Activated naive CD8-positive, alpha-beta T cell treated with anti-CD3 and anti-CD28 coated beads, Interleukin-2, amount 50 U/mL, for 24 hours (primary cell): ENCODE measurements around the gene CRYGS.

ENCODE experiments used
- ATAC-seq: fragments of 150-1000 bp; cut with Tn5 transposase; one replicate; pipeline ENCODE4 v1.10.0; 2021
- DNase-seq: peaks from one replicate; pipeline ENCODE4 v3.0.0; 2021
- H3K27ac Mint-ChIP-seq: one replicate; pipeline ENCODE4 v1.8.0; 2021; ENCODE audit warnings: mild to moderate bottlenecking, mixed read lengths
- H3K27me3 Mint-ChIP-seq: one replicate; pipeline ENCODE4 v1.8.0; 2021; ENCODE audit warnings: mixed read lengths
- H3K36me3 Mint-ChIP-seq: one replicate; pipeline ENCODE4 v1.8.0; 2021; ENCODE audit warnings: low read depth, mixed read lengths
- H3K4me1 Mint-ChIP-seq: one replicate; pipeline ENCODE4 v1.8.0; 2021; ENCODE audit warnings: mixed read lengths
- H3K4me3 Mint-ChIP-seq: one replicate; pipeline ENCODE4 v1.8.0; 2021; ENCODE audit warnings: mild to moderate bottlenecking, moderate library complexity, mixed read lengths
- H3K9me3 Mint-ChIP-seq: one replicate; pipeline ENCODE4 v1.8.0; 2021; ENCODE audit warnings: mixed read lengths

Gene CRYGS

DNA sequence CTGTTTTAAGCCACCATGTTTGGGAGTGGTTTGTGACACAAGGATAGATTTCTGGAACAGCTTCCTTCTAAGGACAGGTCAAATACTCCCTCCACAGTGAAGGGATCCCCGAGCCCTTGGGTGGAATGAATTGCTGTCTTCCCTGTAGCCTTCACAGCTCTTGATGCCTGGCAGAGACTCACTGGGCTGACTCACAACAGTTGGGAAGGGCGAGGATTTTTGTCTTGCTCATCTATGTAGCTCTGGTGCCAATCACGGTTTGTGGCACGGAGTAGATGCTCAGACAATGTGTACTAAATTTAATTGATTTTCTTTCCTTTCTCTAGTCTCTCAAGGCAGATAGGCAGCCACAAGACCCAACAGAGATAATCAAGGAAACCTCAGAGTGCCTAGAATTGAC, 27.0 kb downstream of the CRYGS start:
- Mint-ChIP-seq H3K9me3 (peaks cover 11% of the 10 kb centered on the region), H3K4me1 (peaks cover 94% of the 10 kb centered on the region), H3K4me3 (no peak overlapping the region), H3K27ac (no peak overlapping the region), H3K27me3 (peaks cover 3% of the 10 kb centered on the region), H3K36me3 (peaks cover 3% of the 10 kb centered on the region)
- no peak for ATAC-seq
- DNase-seq: no peak

DNA sequence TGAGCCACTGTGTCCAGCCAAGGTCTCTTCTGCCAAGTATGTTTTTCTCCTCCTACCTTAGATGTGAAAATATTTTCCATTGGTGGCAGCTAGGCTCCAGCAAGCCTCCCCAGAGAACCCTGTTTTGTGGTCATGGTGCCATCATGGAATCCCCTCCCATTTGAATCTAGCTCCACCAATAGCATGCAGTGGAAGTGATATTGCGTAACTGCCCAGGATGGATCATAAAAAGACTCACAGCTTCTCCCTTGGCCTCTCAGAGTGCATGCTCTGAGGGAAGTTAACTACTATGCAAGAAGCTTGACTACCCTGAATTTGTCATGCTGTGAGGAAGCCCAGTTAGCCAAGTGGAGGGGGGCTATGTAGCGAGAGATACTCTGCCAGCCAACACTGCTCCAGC, 27.5 kb downstream of the CRYGS start:
- peaks cover 95% of the 10 kb centered on the region for H3K4me1 Mint-ChIP-seq
- no peak for DNase-seq
- H3K27ac Mint-ChIP-seq: no peak overlapping the region
- peaks cover 3% of the 10 kb centered on the region for H3K36me3 Mint-ChIP-seq
- H3K4me3 Mint-ChIP-seq: peak overlapping the region; percentile 35
- peaks cover 3% of the 10 kb centered on the region for H3K27me3 Mint-ChIP-seq
- ATAC-seq: no peak
- H3K9me3 Mint-ChIP-seq: peaks cover 11% of the 10 kb centered on the region

DNA sequence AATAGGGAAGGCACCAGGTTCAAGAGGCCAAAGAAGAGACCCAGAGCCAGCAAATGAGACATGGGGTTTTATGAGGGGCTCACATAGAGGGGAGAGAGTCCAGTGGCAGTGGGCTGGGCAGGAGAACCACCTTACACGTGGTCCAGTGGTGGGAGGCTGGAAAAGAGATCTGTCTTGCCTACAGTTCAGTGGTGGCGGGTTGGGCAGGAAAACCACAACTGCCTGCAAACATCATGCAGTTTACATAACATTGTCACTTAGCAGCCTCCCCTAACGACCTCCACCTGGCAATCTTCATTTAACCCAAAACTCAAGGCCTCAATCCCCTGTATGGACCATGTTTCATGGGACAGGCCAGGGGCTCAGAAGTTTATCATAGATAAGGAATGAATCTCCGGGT, 29.1 kb downstream of the CRYGS start:
- no peak for ATAC-seq
- H3K27ac Mint-ChIP-seq: peak overlapping the region; percentile 20
- no peak overlapping the region for H3K4me3 Mint-ChIP-seq
- H3K36me3 Mint-ChIP-seq: peaks cover 3% of the 10 kb centered on the region
- peaks cover 95% of the 10 kb centered on the region for H3K4me1 Mint-ChIP-seq
- no peak for DNase-seq
- H3K27me3 Mint-ChIP-seq: peaks cover 3% of the 10 kb centered on the region
- peaks cover 11% of the 10 kb centered on the region for H3K9me3 Mint-ChIP-seq

DNA sequence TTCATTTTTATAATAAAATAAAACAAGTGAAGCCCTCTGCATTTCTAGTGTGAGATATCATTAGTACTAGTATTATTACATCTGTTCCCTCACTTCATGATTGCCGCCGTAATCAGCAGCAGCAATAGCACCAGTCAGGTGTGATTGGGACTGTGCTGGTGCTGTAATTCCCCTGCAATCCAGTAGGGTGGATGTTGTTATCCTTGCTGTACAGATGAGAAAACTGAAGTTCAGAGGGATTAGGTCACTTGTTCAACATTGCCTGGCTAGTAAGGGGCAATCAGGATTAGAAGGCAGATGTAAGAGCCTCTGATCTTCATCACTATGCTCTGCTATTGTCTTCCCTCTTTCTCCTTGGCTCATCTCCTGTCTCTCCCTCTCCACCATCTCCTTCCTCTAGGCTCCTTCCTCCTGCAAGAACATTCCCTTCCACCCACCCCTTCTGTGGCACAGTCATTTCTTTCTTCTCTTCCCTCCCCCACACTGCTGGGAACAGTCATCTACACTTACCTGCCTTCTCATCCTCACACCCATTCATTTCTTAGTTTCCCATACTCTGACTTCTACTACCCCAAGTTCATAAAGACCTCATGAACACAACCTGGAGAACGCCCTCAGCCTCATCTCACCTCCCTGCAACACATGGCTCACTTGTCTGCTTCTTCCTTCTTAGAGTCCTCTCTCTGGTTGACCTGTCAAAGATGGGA, 29.7 kb downstream of the CRYGS start:
- Mint-ChIP-seq H3K9me3 (peaks cover 11% of the 10 kb centered on the region), H3K4me3 (no peak overlapping the region), H3K27ac (peak overlapping the region; percentile 20), H3K36me3 (peaks cover 3% of the 10 kb centered on the region), H3K4me1 (peaks cover 95% of the 10 kb centered on the region), H3K27me3 (peaks cover 3% of the 10 kb centered on the region)
- ATAC-seq: peak; percentile 12
- DNase-seq: no peak

DNA sequence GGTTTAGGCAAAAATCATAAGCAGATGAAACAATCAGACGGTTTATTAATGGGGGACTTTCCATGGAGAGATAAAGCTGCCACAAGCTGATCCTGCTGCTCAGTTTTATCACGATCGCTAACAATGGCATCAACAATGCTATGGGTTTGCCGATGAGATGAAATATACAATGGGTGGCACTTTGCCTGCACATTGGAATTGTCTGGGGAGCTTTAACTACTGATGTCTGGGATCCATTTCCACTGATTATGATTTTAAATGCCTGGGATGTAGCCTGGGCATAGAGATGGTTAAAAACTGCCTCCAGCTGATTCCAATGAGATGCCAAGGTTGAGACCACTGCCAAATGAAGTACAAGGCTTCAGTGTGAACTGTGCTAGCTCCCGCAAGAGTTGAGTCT, 30.8 kb downstream of the CRYGS start:
- Mint-ChIP-seq H3K4me3 (no peak overlapping the region), H3K27me3 (peaks cover 3% of the 10 kb centered on the region), H3K9me3 (peaks cover 11% of the 10 kb centered on the region), H3K27ac (no peak overlapping the region), H3K36me3 (peaks cover 3% of the 10 kb centered on the region), H3K4me1 (peaks cover 86% of the 10 kb centered on the region)
- ATAC-seq: no peak
- DNase-seq: no peak

DNA sequence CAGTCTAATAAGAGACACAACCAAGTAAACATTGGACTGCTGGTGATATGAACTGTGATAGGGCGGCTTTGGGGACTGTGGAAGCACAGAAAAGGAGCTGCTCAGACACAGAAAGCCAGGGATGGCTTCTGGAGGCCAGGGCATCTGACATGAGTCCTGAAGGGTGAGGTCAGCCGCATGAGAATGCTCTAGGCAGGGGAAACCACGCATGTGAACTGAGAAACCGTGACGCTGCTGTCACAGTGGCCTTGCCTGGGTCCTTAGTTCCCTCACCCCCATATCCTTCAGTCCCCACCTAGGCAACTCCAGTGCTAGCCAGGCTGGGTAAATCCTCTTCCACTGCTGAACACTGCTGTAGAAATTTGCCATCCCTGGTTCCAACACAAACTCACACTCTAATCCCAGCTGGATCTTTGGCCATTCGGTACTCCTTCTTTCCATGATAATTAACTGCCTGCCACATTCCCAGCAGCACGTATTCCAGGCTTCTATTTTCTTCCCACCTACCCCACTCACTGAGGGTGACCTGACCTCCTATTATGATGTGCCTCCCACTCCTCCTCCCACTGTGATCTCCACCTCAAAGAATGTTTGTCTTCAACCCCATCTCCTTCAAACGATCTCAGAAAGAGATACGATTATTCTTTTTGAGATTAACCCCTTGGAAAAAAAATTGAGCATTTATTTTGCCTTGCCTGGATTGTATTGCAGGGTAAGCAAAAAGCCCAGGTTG, 31.4 kb downstream of the CRYGS start:
- Mint-ChIP-seq H3K9me3 (peaks cover 11% of the 10 kb centered on the region), H3K27me3 (peaks cover 3% of the 10 kb centered on the region), H3K36me3 (peaks cover 3% of the 10 kb centered on the region), H3K27ac (no peak overlapping the region), H3K4me1 (peaks cover 84% of the 10 kb centered on the region), H3K4me3 (no peak overlapping the region)
- ATAC-seq: no peak
- DNase-seq: no peak

DNA sequence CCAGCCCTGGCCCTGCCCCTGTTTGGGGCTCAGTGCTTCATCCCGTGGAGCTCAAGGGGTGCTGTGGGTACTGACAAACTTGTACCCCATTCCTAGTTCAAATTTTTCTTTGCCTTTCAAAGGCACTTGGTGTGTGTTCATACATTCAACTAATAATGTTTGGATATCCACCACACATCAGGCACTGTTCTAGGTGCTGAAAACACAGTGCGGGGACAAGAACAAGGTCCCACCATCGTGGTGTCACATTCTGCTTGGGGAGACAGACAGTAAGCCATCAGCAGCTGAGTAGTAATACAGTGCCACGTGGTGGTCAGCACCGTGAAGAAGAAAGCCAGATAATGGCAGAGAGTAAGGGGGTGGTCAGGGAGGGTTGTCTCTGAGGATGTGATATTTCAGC, 32.5 kb downstream of the CRYGS start:
- peaks cover 80% of the 10 kb centered on the region for H3K4me1 Mint-ChIP-seq
- no peak for DNase-seq
- H3K36me3 Mint-ChIP-seq: peaks cover 2% of the 10 kb centered on the region
- H3K27me3 Mint-ChIP-seq: peaks cover 3% of the 10 kb centered on the region
- no peak overlapping the region for H3K4me3 Mint-ChIP-seq
- ATAC-seq: no peak
- H3K9me3 Mint-ChIP-seq: peaks cover 3% of the 10 kb centered on the region
- H3K27ac Mint-ChIP-seq: peak overlapping the region; percentile 58

DNA sequence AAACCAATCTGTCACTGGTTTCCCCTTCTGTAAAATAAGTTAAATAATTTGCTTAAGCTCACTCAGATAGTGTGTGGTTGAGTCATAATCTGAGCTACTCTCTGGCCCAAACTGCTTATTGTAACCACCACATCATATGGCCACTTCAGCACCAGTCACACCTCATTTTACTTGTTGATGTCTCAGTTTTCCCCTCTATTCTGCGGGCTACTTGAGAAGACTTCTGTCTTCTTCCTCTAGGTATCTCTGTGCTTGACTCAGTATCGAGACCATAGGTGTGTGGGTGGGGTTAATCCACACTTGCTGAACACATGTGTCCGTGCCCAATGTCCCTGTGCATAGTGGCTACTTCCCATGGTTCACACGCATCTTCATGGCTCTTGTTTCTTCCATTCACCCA, 32.9 kb downstream of the CRYGS start:
- peak overlapping the region; percentile 38 for H3K4me3 Mint-ChIP-seq
- peak overlapping the region; percentile 58 for H3K27ac Mint-ChIP-seq
- H3K4me1 Mint-ChIP-seq: peaks cover 81% of the 10 kb centered on the region
- ATAC-seq: peak; percentile 79
- no peak for DNase-seq
- no peaks in the 10 kb centered on the region for H3K9me3 Mint-ChIP-seq
- no peaks in the 10 kb centered on the region for H3K36me3 Mint-ChIP-seq
- peaks cover 3% of the 10 kb centered on the region for H3K27me3 Mint-ChIP-seq

DNA sequence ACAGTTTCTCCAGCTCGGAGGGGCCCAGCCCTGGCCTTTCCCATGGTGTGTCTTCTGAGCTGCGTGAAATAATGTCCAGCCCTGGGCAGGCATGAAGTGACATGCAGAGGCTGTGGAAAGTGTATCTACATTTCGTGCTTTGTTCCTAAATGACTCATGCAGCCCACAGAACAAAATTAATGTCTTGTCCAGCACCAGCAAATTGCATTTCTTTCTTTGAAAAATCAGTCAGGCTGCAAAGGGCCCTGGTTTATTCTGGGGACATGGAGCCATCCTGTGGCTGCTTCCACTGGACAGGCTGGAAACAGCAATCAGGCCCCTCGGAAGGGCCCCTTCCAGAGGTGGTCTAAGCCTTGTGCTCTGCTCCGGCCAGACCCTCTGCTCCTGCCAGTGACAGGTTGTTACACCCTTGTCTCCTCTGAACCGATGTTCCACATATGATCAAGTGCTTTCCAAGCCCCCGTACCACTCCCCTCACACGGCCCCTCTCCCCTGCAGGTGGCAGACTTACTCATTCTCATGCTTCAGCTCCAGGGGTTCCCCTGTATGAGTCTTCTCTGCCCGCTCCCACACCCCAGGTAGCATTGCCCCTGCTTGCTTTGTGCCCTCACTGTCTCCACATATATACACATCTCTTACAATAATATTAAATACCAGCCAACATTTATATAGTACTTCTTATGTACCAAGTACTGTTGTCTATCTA, 33.7 kb downstream of the CRYGS start:
- peak overlapping the region; percentile 58 for H3K27ac Mint-ChIP-seq
- H3K27me3 Mint-ChIP-seq: peaks cover 3% of the 10 kb centered on the region

DNA sequence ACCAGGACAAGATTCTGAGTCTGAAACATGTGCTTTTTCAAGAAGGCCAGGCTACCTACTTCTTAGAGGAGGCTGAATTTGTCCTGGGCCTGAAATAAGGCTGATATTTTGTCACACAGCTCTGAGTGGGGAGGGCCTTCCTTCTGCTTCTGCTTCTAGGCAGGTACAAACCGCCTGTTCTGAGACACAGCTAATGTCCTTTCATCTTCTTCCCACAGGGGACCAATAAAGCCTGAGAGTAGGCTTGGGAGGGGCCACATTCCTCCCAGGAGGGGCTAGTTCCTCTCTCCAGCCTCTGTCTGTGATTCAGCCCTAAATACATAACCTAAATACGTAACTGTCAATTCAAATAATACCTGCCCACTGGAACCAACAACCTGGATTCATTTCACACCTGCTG, 34.8 kb downstream of the CRYGS start:
- no peak overlapping the region for H3K27ac Mint-ChIP-seq
- DNase-seq: no peak
- no peaks in the 10 kb centered on the region for H3K36me3 Mint-ChIP-seq
- H3K27me3 Mint-ChIP-seq: peaks cover 3% of the 10 kb centered on the region
- no peak for ATAC-seq
- peaks cover 65% of the 10 kb centered on the region for H3K4me1 Mint-ChIP-seq
- no peaks in the 10 kb centered on the region for H3K9me3 Mint-ChIP-seq
- H3K4me3 Mint-ChIP-seq: no peak overlapping the region

More for the DNA sequence above, 33.7 kb downstream of the CRYGS start:
- H3K4me1 Mint-ChIP-seq: peaks cover 76% of the 10 kb centered on the region
- no peaks in the 10 kb centered on the region for H3K36me3 Mint-ChIP-seq
- DNase-seq (no peak), ATAC-seq (peak; percentile 25)
- no peaks in the 10 kb centered on the region for H3K9me3 Mint-ChIP-seq
- H3K4me3 Mint-ChIP-seq: peak overlapping the region; percentile 38

DNA sequence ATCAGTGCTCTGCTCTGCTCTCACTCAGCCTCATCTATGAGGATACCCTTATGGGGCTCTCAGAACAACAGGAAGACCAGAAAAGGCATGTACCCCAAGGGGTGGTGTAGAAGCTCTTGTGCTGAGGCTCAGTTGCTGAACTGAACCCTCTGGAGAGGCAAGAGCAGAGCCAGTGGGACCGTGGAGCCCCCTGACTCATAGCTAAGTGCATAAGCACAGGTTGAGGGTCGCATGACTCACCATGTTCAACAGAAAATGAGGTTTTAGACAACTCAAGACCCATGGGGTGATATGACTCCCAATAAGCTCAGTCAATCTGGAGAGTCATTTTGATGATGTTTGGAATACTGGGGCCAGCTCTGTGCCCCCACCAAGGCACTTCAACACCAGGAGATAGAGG, 37.3 kb downstream of the CRYGS start:
- Mint-ChIP-seq H3K27ac (peak overlapping the region; percentile 52), H3K27me3 (peaks cover 4% of the 10 kb centered on the region), H3K9me3 (no peaks in the 10 kb centered on the region), H3K36me3 (no peaks in the 10 kb centered on the region), H3K4me1 (peaks cover 54% of the 10 kb centered on the region), H3K4me3 (no peak overlapping the region)
- peak; percentile 64 for ATAC-seq
- no peak for DNase-seq

DNA sequence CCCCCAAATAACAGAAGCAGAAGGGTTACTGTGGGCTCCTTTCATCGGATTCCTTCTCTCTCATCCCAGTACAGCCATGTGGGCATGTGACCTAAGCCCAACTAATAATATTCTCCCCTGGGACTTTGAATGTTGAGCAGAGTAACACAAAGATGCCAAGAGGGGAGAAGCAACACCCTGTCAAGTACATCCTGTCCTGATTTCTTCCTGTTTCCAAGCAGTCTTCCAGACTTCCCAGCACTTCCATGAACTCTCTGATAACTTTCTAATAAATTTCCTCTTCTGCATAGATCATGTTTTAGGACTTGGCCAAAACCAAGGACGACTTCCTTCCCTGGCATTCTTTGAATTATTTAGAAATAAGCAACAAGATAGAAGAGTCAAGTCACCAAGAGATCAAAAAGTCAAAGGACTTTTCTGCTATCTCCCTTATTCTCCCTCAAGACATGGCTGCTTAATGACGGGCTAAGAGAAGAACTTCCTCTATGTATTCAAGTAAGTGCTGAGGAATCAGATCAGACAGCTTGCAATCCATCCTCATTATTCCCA, 37.9 kb downstream of the CRYGS start:
- Mint-ChIP-seq H3K4me3 (no peak overlapping the region), H3K9me3 (no peaks in the 10 kb centered on the region), H3K27ac (no peak overlapping the region), H3K27me3 (peaks cover 4% of the 10 kb centered on the region), H3K36me3 (no peaks in the 10 kb centered on the region), H3K4me1 (peaks cover 48% of the 10 kb centered on the region)
- DNase-seq: no peak
- ATAC-seq: no peak

DNA sequence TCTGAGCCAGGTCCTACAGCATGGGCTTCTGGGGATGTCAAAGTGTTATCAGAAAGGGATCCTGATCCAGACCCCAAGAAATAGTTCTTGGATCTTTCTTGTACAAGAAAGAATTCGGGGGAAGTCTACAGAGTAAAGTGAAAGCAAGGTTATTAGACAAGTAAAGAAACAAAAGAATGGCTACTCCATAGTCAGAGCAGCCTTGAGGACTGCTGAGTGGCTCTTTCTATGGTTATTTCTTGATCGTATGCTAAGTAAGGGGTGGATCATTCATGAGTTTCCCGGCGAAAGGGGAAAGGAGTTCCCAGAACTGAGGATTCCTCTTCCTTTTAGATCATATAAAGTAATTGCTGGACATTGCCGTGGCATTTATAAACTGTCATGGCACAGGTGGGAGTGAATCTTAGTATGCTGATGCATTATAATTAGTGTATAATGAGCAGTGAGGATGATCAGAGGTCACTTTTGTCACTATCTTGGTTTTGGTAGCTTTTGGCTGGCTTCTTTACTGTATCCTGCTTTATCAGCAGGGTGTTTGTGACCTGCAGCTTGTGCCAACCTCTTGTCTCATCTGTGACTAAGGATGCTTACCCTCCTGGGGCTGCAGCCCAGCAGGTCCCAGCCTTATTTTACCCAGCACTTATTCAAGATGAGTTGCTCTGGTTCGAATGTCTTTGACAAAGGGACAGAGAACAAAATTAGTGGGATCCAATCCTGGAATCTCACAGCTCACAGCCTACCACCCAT, 41.0 kb downstream of the CRYGS start:
- Mint-ChIP-seq H3K27me3 (peaks cover 4% of the 10 kb centered on the region), H3K9me3 (peaks cover 5% of the 10 kb centered on the region), H3K4me3 (peak overlapping the region; percentile 7), H3K27ac (no peak overlapping the region), H3K4me1 (peaks cover 27% of the 10 kb centered on the region), H3K36me3 (no peaks in the 10 kb centered on the region)
- ATAC-seq (no peak), DNase-seq (no peak)
